Right lobe of liver (tissue), 4 donors: Measurements from ENCODE around the gene ZNF543.

Experiments
- CTCF ChIP-seq, 4 donors: fragments of 200-600 bp in 3 of 4; fragments of 450-650 bp in 1 of 4; IDR thresholded peaks; one replicate each; pipeline versions ENCODE4 v1.5.1 to v1.8.0; 2016 to 2022; ENCODE audit warnings: antibody characterized with exemption in 4 of 4, mild to moderate bottlenecking in 2 of 4
- POLR2A ChIP-seq: fragments of 450-650 bp; IDR thresholded peaks from one replicate; pipeline ENCODE4 v1.6.1; 2017; ENCODE audit warnings: antibody characterized with exemption, mild to moderate bottlenecking
- donor health status: DM: no; HTN: no; CAD: no.
- donor health status: DM: no; HTN: no; CAD: no.
- donor health status: DM: no; HTN: yes; CAD: no.

GRCh38 chr19:57355916-57356315, 35.6 kb downstream of the ZNF543 start:
- no peak for TF ChIP-seq CTCF (IDR thresholded peaks at IDR 0.05)
- no peak for TF ChIP-seq POLR2A
